Fibroblast of pulmonary artery (primary cell): ENCODE data around the gene MSH3.
"Not testable (repeated sequence)": the region's sequence is repeated elsewhere in the genome, so short reads cannot be mapped to it uniquely, and the experiment has no call there.

Experiments
- DNase-seq: peaks from one replicate; pipeline ENCODE4 v3.0.0-alpha.2; 2010; ENCODE audit warnings: low read depth
- H3K4me3 ChIP-seq: replicated peaks from 2 replicates; pipeline ENCODE4 v1.5.1; 2011; ENCODE audit warnings: low read depth, mild to moderate bottlenecking, control low read depth, low read length, moderate library complexity
- CTCF ChIP-seq: IDR thresholded peaks from 2 replicates; pipeline ENCODE4 v1.5.1; 2011; ENCODE audit warnings: mild to moderate bottlenecking, control low read depth, low read length, inconsistent platforms; ENCODE audit errors: missing control alignments

The MSH3 gene

GRCh38 chr5:80834710-80835109 lies 180.3 kb downstream of the MSH3 start:
- TF ChIP-seq CTCF = no peak
- H3K4me3 ChIP-seq = no peak overlapping the region
- no peak for DNase-seq

GRCh38 chr5:80835128-80835527 lies 180.7 kb downstream of the MSH3 start:
- DNase-seq = no peak
- no peak for TF ChIP-seq CTCF
- no peak overlapping the region for H3K4me3 ChIP-seq

- no peak for TF ChIP-seq CTCF
- H3K4me3 ChIP-seq = no peak overlapping the region
- DNase-seq = no peak
Measured at GRCh38 chr5:80837679-80838078, 183.2 kb downstream of the MSH3 start.

- not testable (repeated sequence) for H3K4me3 ChIP-seq, DNase-seq
Measured at GRCh38 chr5:80841026-80841797, 186.8 kb downstream of the MSH3 start.

GRCh38 chr5:80846422-80846821 lies 192.0 kb downstream of the MSH3 start:
- H3K4me3 ChIP-seq, DNase-seq: not testable (repeated sequence)

- not testable (repeated sequence) for DNase-seq, H3K4me3 ChIP-seq
Measured at GRCh38 chr5:80850168-80850567, 195.7 kb downstream of the MSH3 start.

- no peak for TF ChIP-seq CTCF
- peak; percentile 12 for DNase-seq
- no peak overlapping the region for H3K4me3 ChIP-seq
Measured at GRCh38 chr5:80852331-80853245, 198.1 kb downstream of the MSH3 start.

GRCh38 chr5:80853413-80853812 lies 199.0 kb downstream of the MSH3 start:
- no peak for TF ChIP-seq CTCF
- peak; percentile 5 for DNase-seq
- no peak overlapping the region for H3K4me3 ChIP-seq
